GM12878 (cell line): ENCODE data around the gene PTPRD. TPM values are rescaled to one million over a fixed set of nuclear protein-coding genes. Genes with fewer than 3 reads are reported as not detected.

Experiments used
- ATAC-seq: fragments of 200-7000 bp; cut with Tn5 transposase; 3 replicates; pipeline ENCODE4 v1.9.1; 2020; ENCODE audit warnings: mild to moderate bottlenecking, moderate library complexity
- BruUV-seq: library from RNA; stranded (reverse); fragments of 400-500 nt; replicated peaks from 2 replicates; lab custom pipeline; 2021; lab: Mats Ljungman, UMichigan
- CTCF ChIA-PET: fragments of 300-600 bp; sonication (Branson Sonifier 250); formaldehyde crosslinking; extraction: SDS; loops from one replicate; lab custom pipeline; 2021; ENCODE audit warnings: inconsistent platforms; lab: Yijun Ruan, JAX
- POLR2A ChIA-PET: fragments of 350-600 bp; formaldehyde crosslinking; extraction: SDS; loops from one replicate; lab custom pipeline; 2021; ENCODE audit warnings: inconsistent platforms; lab: Charles Lee
- RAD21 ChIA-PET: fragments of 300-600 bp; sonication (Branson Sonifier 250); formaldehyde crosslinking; loops from one replicate; lab custom pipeline; 2023; ENCODE audit warnings: antibody characterized with exemption; ENCODE audit not compliant: unreplicated experiment; lab: Charles Lee
- SMC1A ChIA-PET: fragments of 300-600 bp; sonication (Branson Sonifier 250); formaldehyde crosslinking; loops from one replicate; lab custom pipeline; 2023; ENCODE audit not compliant: unreplicated experiment, uncharacterized antibody; lab: Charles Lee
- DNase-seq: peaks from one replicate; pipeline ENCODE4 v3.0.0-alpha.2; 2011; ENCODE audit warnings: low read depth, low spot score
- FAIRE-seq: peaks from 3 replicates; lab custom pipeline; 2011; peaks lifted over from hg19 to GRCh38; lab: Jason Lieb, UNC
- H2AFZ ChIP-seq: 2 replicates; pipeline ENCODE4 v1.6.0; 2011; ENCODE audit warnings: low read depth, low read length, control low read depth; ENCODE audit not compliant: control insufficient read depth
- H3K27ac ChIP-seq: 2 replicates; pipeline ENCODE4 v1.5.1; 2011; ENCODE audit warnings: control low read depth; ENCODE audit not compliant: control insufficient read depth, insufficient read depth
- H3K27me3 ChIP-seq, 2 experiments: replicated peaks in 1 of 2; 2 replicates each; pipeline versions ENCODE4 v1.6.0 to v1.6.1; 2011; ENCODE audit warnings: low read length in 1 of 2; ENCODE audit not compliant: control insufficient read depth in 2 of 2, insufficient read depth in 2 of 2
- H3K36me3 ChIP-seq, 2 experiments: 2 replicates each; pipeline ENCODE4 v1.5.1; 2011; ENCODE audit warnings: low read length in 1 of 2; ENCODE audit not compliant: control insufficient read depth in 2 of 2, insufficient read depth in 2 of 2
- H3K4me1 ChIP-seq: 2 replicates; pipeline ENCODE4 v1.6.1; 2011; ENCODE audit warnings: mild to moderate bottlenecking, low read length, moderate library complexity, mixed read lengths; ENCODE audit not compliant: control insufficient read depth, insufficient read depth
- H3K4me2 ChIP-seq: 2 replicates; pipeline ENCODE4 v1.6.0; 2011; ENCODE audit warnings: control low read depth; ENCODE audit not compliant: control insufficient read depth, insufficient read depth
- H3K4me3 ChIP-seq: fragments of 200-600 bp; sonication (generic); 2 replicates; pipeline ENCODE4 v1.5.1; 2016
- H3K79me2 ChIP-seq: 2 replicates; pipeline ENCODE4 v1.6.0; 2011; ENCODE audit warnings: low read length; ENCODE audit not compliant: control insufficient read depth, insufficient read depth
- H3K9ac ChIP-seq: 2 replicates; pipeline ENCODE4 v1.8.0; 2011; ENCODE audit warnings: low read length, control low read depth, mixed read lengths; ENCODE audit not compliant: control insufficient read depth, insufficient read depth
- H3K9me3 ChIP-seq: replicated peaks from 3 replicates; pipeline ENCODE4 v1.5.1; 2011; ENCODE audit warnings: mild to moderate bottlenecking, low read length; ENCODE audit not compliant: control insufficient read depth, insufficient read depth
- H4K20me1 ChIP-seq: 2 replicates; pipeline ENCODE4 v1.6.0; 2011; ENCODE audit not compliant: control insufficient read depth, insufficient read depth
- CHD2 ChIP-seq: IDR thresholded peaks from 2 replicates; pipeline ENCODE4 v1.6.1; 2011; ENCODE audit warnings: low read depth, low read length, improper control_type of control experiment, borderline replicate concordance
- ETV6 ChIP-seq, 2 experiments: fragments of 450-650 bp in 1 of 2; IDR thresholded peaks in 1 of 2; conservative IDR thresholded peaks in 1 of 2; 2 replicates each; pipeline ENCODE4 v1.6.1; 2014; ENCODE audit warnings: antibody characterized with exemption in 1 of 2, borderline replicate concordance in 1 of 2, low read depth in 1 of 2, mild to moderate bottlenecking in 1 of 2, moderate library complexity in 1 of 2
- WGBS: methylation state at CpG from one replicate; pipeline ENCODE4 v1.1.6; 2016; ENCODE audit warnings: low lambda C conversion rate; ENCODE audit not compliant: insufficient replicate concordance, insufficient coverage; ENCODE audit errors: missing lambda C conversion rate; 5-methylcytosine and 5-hydroxymethylcytosine counted together
- in situ Hi-C: fragments of 300-500 bp; cut with MboI; formaldehyde crosslinking; loops from 9 replicates; pipeline ENCODE4 v1.14.3; 2018; ENCODE audit warnings: mixed read lengths
- intact Hi-C: fragments of 100-400 bp; cut with micrococcal nuclease; formaldehyde crosslinking; loops from one replicate; pipeline ENCODE4 v1.14.2; 2022; ENCODE audit not compliant: unreplicated experiment
- polyA plus RNA-seq, 11 experiments: library from polyadenylated mRNA; depleted of rRNA in 4 of 11; unstranded in 6 of 11; stranded (reverse) in 5 of 11; fragments of >200 nt; fragmentation: Nextera tagmentation in 4 of 11; fragmentation: Illumina TruSeq in 1 of 11; extraction: Ambion mirVana in 4 of 11; extraction: Trizol in 1 of 11; gene quantifications; 1 replicate in 1 of 11; 2 replicates in 10 of 11; pipeline versions ENCODE4 v1.2.1 to v1.2.3, GENCODE V29; 2011 to 2016; ENCODE audit warnings: inconsistent platforms in 2 of 11, missing spikeins in 2 of 11, low read depth in 1 of 11
- total RNA-seq, 4 experiments: library from RNA; depleted of rRNA in 3 of 4; stranded (reverse); fragments of >200 nt in 3 of 4; fragmentation: Illumina TruSeq in 1 of 4; extraction: Trizol in 1 of 4; gene quantifications; 2 replicates each; pipeline versions ENCODE4 v1.2.1 to v1.2.3, GENCODE V29; 2013 to 2021

The PTPRD gene
- total and polyA plus RNA-seq, 10 of the 15 experiments (the other 5 are each of a cell fraction or from before 2014, with no cell fraction given): under 0.01 to 0.05 (median 0.01) TPM; not detected in 7

DNA sequence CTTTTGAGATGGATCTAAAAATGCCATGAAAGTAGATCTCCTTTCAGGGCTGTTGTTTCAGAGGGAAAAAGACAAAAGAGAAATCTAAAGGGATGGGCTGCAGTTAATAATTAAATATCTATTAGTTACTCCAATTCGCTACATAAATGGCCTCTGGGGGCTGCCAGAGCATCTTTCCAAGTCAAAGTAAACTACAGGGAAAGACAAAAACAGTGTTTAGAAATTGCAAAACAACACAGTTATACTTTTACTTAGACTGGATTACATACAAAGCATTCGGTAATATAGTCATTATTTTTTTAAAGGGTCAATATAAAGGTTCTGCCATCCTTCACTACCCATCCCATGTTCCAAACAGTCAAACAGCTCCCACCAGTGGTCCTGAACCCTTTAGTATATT lies 1959.7 kb downstream of the PTPRD start:
- intact Hi-C loops: no loop called here
- ChIA-PET RAD21 (no interaction called here), POLR2A (no interaction called here)

DNA sequence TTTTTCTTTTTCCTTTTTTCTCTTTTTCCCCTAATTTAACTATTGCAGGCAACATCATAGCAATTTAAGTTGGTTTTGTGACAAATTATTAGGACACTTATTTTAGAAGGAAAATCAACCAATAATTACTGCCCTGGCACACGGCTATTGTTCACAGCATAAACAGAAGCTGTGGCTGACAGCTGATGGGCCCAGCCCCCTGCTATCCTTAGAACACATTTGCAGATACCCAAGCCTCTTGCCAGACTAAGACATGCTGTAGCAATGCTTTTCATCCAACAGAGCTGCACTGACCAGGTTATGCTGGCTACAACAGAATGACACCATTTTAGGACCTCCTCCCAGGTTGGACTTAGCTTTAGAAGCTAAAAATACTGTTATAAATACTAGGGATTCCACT lies 1960.5 kb downstream of the PTPRD start:
- Histone ChIP-seq H3K9ac (no peak overlapping the region), H3K9me3 (no peaks in the 10 kb centered on the region), H3K4me3 (no peak overlapping the region), H3K27me3 (no peaks in the 10 kb centered on the region), H4K20me1 (no peaks in the 10 kb centered on the region), H3K79me2 (no peaks in the 10 kb centered on the region), H3K4me1 (no peaks in the 10 kb centered on the region), H3K27ac (no peak overlapping the region), H2AFZ (no peak overlapping the region), H3K36me3 (no peaks in the 10 kb centered on the region), H3K4me2 (no peak overlapping the region)
- RAD21 ChIA-PET: no interaction called here
- WGBS: 0% methylated on average over 1 of the region's 1 CpG
- SMC1A ChIA-PET: interaction anchor here (0.7 to 2.0 kb wide), 2 partner anchors 22 to 25 kb away, joined by 3 to 4 read pairs; no protein-coding TSS in a partner anchor
- no TSS peak for BruUV-seq
- FAIRE-seq (no peak), ATAC-seq (no peak), DNase-seq (no peak)
- TF ChIP-seq ETV6 (conservative IDR thresholded peaks at IDR 0.05 in 1 of 2, IDR thresholded peaks at IDR 0.05 in 1 of 2; ENCODE audit: borderline replicate concordance in 1 of 2, low read depth in 1 of 2): no peak
- POLR2A ChIA-PET: no interaction called here
- intact Hi-C loops (no loop called here), in situ Hi-C loops (no loop called here)
- CTCF ChIA-PET: no interaction called here

More for the DNA sequence above, 1959.7 kb downstream of the PTPRD start:
- H2AFZ ChIP-seq: no peak overlapping the region
- DNase-seq (no peak), ATAC-seq (no peak), FAIRE-seq (no peak)
- no peak overlapping the region for H3K9ac ChIP-seq
- 0% methylated on average over 2 of the region's 2 CpGs for WGBS
- H4K20me1 ChIP-seq: no peaks in the 10 kb centered on the region
- no TSS peak for BruUV-seq
- H3K4me2 ChIP-seq: no peak overlapping the region
- ChIA-PET CTCF (no interaction called here), SMC1A (no interaction called here)
- H3K27me3 ChIP-seq: no peaks in the 10 kb centered on the region
- no peaks in the 10 kb centered on the region for H3K36me3 ChIP-seq
- H3K9me3 ChIP-seq: no peaks in the 10 kb centered on the region
- in situ Hi-C loops: no loop called here
- H3K79me2 ChIP-seq: no peaks in the 10 kb centered on the region
- no peak overlapping the region for H3K27ac ChIP-seq
- H3K4me1 ChIP-seq: no peaks in the 10 kb centered on the region
- H3K4me3 ChIP-seq: no peak overlapping the region
- TF ChIP-seq CHD2: no peak
